Peyer's patch (tissue), 4 donors: Measurements from ENCODE around the gene LILRA2.

Source experiments
- CTCF ChIP-seq, 6 experiments: fragments of 450-650 bp in 4 of 6; fragments of 200-600 bp in 2 of 6; sonication (generic) in 1 of 6; IDR thresholded peaks; one replicate each; pipeline ENCODE4 v1.5.1; 2017 to 2019; ENCODE audit warnings: antibody characterized with exemption in 6 of 6, mild to moderate bottlenecking in 3 of 6, moderate library complexity in 1 of 6
- POLR2A ChIP-seq, 2 donors: fragments of 450-650 bp; IDR thresholded peaks; one replicate each; pipeline ENCODE4 v1.5.1; 2017; ENCODE audit warnings: antibody characterized with exemption in 2 of 2, mild to moderate bottlenecking in 2 of 2, moderate library complexity in 2 of 2

- no peak for TF ChIP-seq CTCF (IDR thresholded peaks at IDR 0.05)
- no peak for TF ChIP-seq POLR2A (IDR thresholded peaks at IDR 0.05)
Measured at GRCh38 chr19:54536956-54537355, 36.6 kb upstream of the LILRA2 start.
